ENCODE data around the gene FHOD3.

FHOD3 gene

DNA sequence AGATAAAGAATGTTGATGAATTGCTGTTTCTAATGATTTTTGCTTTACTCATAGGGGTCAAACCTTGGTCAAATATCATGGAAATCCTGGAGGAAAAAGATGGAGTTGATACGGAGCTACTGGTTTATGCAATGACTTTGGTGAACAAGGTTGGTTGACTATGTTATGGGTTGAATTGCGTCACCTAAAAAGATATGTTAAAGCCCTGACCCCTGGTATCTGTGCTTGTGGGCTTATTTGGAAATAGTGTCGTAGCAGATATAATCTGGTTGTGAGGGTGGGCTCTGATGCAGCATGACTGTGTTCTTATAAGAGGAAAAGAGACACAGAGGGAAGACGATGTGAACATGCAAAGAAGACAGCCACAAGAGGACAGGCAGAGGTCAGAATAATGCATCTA, 305.1 kb downstream of the FHOD3 start:
- no peak for DNase-seq

GRCh38 chr18:36608107-36608506, 310.6 kb downstream of the FHOD3 start:
- DNase-seq, result no peak

GRCh38 chr18:36610258-36610657, 312.7 kb downstream of the FHOD3 start:
- no peak for DNase-seq

DNA sequence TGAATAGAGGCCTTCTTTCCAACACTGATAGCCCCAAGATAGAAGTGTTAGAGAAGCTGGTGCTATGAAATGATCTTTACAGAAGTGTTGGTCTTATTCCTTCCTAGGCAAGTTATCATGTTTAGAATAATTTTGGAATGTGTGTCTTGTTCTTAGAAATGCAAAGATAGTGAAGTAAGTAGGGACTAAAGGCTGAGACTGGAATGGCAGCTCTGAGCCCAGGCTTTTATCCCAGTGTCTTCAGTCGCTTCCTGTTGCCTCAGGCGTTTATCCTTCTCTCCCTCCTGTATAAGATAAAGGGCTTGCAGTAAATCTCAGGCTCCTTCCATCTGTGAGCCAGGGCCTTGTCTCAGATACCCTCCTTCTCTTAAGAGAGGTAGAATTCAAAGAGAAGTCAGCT, 313.1 kb downstream of the FHOD3 start:
- no peak for DNase-seq

GRCh38 chr18:36613069-36613468, 315.6 kb downstream of the FHOD3 start:
- DNase-seq, result no peak

GRCh38 chr18:36613810-36614209, 316.3 kb downstream of the FHOD3 start:
- DNase-seq, result no peak

- no peak for DNase-seq
Observed at GRCh38 chr18:36620788-36621187, 323.3 kb downstream of the FHOD3 start.

- DNase-seq, result no peak
Observed at GRCh38 chr18:36622610-36623009, 325.1 kb downstream of the FHOD3 start.

DNA sequence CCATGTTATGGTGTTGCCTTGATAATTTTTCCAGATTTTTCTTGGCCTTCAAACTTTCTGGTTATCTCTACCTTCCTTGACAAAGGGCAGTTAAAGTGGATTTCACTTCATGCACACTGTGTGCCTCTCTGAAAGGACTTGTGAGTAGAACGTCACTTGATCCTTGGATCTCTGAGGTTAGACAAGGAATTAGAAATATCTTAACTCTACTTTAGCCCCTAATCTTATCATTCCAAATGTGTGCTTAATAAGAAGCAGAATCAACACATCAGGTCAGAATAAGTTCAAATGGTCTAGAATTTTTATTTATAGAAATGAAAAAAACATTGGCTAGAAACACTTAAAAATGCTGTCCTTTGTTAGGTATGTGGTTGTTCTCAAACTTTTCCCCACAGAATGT, 325.6 kb downstream of the FHOD3 start:
- no peak for DNase-seq

DNA sequence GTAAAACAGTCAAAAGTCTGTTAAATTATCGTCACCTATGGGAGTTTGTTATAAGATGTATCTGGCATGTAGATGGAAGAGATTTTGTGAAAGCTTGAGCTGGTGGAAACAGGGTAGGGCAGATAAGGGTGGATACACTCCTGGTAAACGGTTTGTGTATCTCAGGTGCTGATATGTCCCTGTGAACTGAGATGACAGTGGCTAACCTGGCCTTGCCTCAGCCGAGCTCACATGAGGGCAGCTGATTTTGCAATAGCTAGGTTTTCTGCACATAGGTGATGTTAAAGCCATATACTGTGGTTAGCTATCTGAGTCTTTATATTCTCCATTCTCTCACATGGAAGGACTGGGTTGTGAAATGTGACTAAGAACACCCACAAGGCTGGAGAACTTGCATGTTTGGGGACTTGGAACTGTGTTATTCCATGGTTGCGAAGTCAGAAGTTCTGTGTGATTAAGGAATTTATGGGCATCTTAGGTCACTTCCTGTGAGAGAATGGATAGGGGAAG, 326.2 kb downstream of the FHOD3 start:
- DNase-seq, result no peak

DNA sequence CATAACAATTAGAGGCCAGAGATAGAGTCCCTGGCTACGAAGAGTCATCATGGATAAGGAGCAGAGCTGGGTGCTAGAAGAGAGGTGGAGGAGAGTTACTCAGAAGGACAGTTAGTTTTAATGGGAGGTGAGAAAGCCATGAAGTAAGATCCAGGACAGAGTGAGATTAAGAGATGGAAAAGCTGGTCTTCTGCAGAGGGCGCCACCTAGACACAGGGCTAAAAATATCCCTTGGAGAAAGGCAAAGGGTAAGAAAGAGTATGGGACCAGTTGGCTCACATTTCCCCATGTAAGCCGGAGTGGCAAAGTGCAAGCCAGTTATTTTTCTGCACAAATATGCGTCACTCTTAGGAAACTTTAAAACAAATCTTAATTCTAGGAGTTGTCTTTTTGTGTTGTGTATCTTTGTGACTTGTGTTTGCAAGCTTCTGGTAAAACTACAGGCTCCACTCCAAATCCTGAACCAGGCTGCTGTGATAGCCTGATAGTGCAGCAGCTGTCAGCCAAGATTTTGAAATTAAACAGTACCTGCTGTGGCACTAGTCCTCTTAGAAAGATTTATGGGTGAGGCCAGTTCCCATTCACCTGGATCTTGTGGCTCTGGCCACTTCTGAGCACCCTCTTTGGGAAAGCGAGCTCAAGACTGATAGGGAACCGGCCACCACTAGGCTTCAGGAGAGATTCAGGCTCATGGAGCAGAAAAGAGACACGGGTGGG, 327.1 kb downstream of the FHOD3 start:
- no peak for DNase-seq

GRCh38 chr18:36625386-36625785, 327.9 kb downstream of the FHOD3 start:
- no peak for DNase-seq

DNA sequence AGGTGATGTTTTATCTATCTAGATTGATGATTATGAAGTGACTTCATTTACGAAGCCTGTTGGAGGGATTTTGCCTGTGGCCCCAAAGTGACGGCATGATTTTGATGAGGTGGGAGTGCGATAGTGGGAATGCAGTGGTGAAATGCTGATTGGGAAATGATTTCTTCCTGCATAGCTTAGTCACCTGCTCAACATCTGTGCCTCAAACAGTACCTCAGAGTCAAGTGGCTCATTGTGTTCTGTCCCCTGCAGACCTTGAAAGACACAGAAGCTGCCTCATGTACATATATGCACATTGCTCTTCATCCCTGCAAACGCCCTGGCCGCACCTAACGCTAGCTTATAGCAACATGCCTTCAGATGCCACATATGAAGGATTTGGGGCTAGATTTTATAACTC, 330.1 kb downstream of the FHOD3 start:
- DNase-seq, result no peak

GRCh38 chr18:36628435-36629137, 331.1 kb downstream of the FHOD3 start:
- DNase-seq, result no peak

GRCh38 chr18:36629138-36629530, 331.6 kb downstream of the FHOD3 start:
- no peak for DNase-seq

DNA sequence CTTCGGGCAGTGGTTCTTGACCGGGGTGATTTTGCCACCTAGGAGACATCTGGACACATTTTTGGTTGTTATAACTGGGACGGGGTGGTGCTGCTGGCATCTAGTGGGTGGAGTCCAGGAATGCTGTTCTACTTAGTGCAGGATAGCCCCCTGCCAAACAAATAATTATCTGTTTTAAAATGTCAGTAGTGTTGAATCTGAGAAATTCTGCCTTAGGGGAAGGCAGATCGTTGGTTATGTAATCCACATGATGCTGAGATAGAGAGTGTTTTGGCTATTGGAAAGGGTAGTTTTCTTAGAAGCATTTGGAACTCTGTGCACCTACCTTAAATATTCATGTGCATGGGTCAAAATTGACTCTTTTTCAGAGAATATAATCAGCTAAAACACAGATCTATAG, 332.3 kb downstream of the FHOD3 start:
- DNase-seq, result no peak

DNA sequence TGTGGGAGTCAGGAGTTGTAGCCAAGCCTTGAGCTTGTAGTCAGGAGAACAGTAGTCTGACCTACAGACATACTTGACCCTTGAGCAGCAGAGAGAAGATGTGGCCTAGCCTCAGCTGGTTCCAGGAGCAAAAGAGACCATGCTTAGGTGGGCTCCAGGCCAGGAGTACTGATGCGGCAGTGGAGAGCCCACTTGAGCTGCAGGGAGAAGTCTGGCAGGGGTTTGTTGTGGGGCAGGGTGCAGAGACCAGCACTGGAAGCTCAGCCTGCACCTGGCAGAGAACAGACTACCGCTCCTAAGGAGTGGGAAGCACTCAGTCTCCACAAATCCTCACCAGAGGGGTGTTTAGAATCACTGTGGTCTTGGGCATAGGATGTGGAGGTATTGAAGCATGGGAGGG, 333.4 kb downstream of the FHOD3 start:
- no peak for DNase-seq

- no peak for DNase-seq
Observed at GRCh38 chr18:36633961-36634412, 336.5 kb downstream of the FHOD3 start.

GRCh38 chr18:36634573-36635216, 337.2 kb downstream of the FHOD3 start:
- DNase-seq, result no peak

- DNase-seq, result no peak
Observed at GRCh38 chr18:36635414-36636096, 338.0 kb downstream of the FHOD3 start.

DNA sequence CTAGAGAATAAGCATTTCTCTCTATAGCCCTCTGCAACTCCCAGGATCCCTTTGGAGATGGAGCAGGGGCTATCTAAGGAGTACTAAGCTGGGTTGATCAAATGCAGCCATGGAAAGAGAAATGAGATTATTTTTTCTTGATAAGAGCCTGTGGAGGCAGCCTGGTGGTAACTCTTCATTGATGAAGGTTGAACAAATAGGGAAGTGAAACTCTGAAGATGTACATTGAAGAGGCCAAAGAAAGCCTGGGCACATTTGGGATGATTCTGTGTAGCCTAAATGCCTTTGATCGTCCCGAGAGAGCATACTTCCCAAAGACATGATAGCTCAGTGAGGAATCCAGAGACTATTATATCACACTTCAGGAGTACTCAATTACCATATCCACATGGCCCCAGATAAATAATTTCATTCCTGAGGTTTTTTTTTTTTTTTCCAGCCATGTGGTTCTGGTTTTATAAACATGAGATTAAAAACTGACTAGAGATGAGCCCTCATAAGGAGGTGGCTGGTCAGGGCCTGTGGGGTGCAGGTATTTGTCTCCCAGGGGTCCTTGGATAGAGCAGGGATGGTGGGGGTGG, 338.8 kb downstream of the FHOD3 start:
- no peak for DNase-seq

DNA sequence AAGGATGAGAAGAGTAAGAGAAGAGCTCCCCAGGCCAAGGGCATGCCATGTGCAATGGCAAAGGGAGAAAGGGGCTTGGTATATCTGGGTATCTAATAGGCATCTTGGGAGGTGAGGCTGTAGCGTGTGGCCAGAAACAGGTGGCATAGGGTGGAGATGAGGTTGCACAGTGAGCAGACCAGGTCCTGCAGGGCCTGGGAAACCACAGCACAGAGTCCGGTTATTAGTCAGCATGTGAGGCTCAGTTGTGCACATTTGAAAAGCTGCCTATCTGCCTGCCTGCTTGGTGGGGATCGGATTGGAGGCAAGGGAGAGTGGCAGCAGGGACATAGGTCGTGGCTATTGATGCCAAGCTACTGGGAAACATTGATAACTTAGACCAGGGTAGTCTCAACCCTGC, 340.7 kb downstream of the FHOD3 start:
- DNase-seq, result no peak
